ENCODE measurements around the gene FHIT. TPM values are rescaled to one million over a fixed set of nuclear protein-coding genes. Genes with fewer than 3 reads are reported as not detected.

Gene FHIT
- total RNA-seq, 4 donors from 2014 or later: 5.0 to 15.3 (median 8.3) TPM

- intact Hi-C loops (cut with DNase I; ENCODE audit: low total_unique reads): no loop called here
- H3K4me3 ChIP-seq (ENCODE audit: low read depth, poor library complexity, severe bottlenecking): no peak overlapping the region
- TF ChIP-seq CTCF (IDR thresholded peaks at IDR 0.05): no peak
- 38 to 44% methylated on average over 1 of the region's 1 CpG for WGBS, 2 donors
- no peak for DNase-seq (ENCODE audit: low spot score in 2 of 2)
Observed at GRCh38 chr3:60973321-60973720, 277.9 kb downstream of the FHIT start.

GRCh38 chr3:60972599-60972998, 278.7 kb downstream of the FHIT start:
- no peak overlapping the region for H3K4me3 ChIP-seq (ENCODE audit: low read depth, poor library complexity, severe bottlenecking)
- no peak for DNase-seq (ENCODE audit: low spot score in 2 of 2)
- intact Hi-C loops (cut with DNase I; ENCODE audit: low total_unique reads): no loop called here
- TF ChIP-seq CTCF (IDR thresholded peaks at IDR 0.05) (no peak), POLR2A (IDR thresholded peaks at IDR 0.05) (no peak)

GRCh38 chr3:60970850-60971249, 280.4 kb downstream of the FHIT start:
- no peak overlapping the region for H3K4me3 ChIP-seq (ENCODE audit: low read depth, poor library complexity, severe bottlenecking)
- 90 to 96% methylated on average over 4 of the region's 4 CpGs for WGBS, 2 donors
- no peak for TF ChIP-seq POLR2A (IDR thresholded peaks at IDR 0.05)
- TF ChIP-seq CTCF (IDR thresholded peaks at IDR 0.05): no peak
- intact Hi-C loops (cut with DNase I; ENCODE audit: low total_unique reads): no loop called here
- no peak for DNase-seq (ENCODE audit: low spot score in 2 of 2)

- H3K4me3 ChIP-seq (ENCODE audit: low read depth, poor library complexity, severe bottlenecking): no peak overlapping the region
- WGBS, 2 donors: 78 to 90% methylated on average over 1 of the region's 1 CpG
- no peak for TF ChIP-seq POLR2A (IDR thresholded peaks at IDR 0.05)
- TF ChIP-seq CTCF (IDR thresholded peaks at IDR 0.05): no peak
- intact Hi-C loops (cut with DNase I; ENCODE audit: low total_unique reads): no loop called here
- DNase-seq (ENCODE audit: low spot score in 2 of 2): no peak
Observed at GRCh38 chr3:60967141-60967540, 284.1 kb downstream of the FHIT start.

GRCh38 chr3:60957541-60957940, 293.7 kb downstream of the FHIT start:
- TF ChIP-seq POLR2A (IDR thresholded peaks at IDR 0.05) (no peak), CTCF (IDR thresholded peaks at IDR 0.05) (no peak)
- WGBS, 2 donors: 86 to 100% methylated on average over 1 of the region's 1 CpG
- H3K4me3 ChIP-seq (ENCODE audit: low read depth, poor library complexity, severe bottlenecking): no peak overlapping the region
- intact Hi-C loops (cut with DNase I; ENCODE audit: low total_unique reads): loop anchor here (10.0 kb wide), 1 partner anchor 1003 kb away; no protein-coding TSS in a partner anchor
- DNase-seq (ENCODE audit: low spot score in 2 of 2): no peak

- DNase-seq (ENCODE audit: low spot score in 2 of 2): no peak
- 87% methylated on average over 4 of the region's 4 CpGs for WGBS, 2 donors
- no peak overlapping the region for H3K4me3 ChIP-seq (ENCODE audit: low read depth, poor library complexity, severe bottlenecking)
- TF ChIP-seq POLR2A (IDR thresholded peaks at IDR 0.05): no peak
- no peak for TF ChIP-seq CTCF (IDR thresholded peaks at IDR 0.05)
- intact Hi-C loops (cut with DNase I; ENCODE audit: low total_unique reads): loop anchor here (10.0 kb wide), 1 partner anchor 1002 kb away; no protein-coding TSS in a partner anchor
Observed at GRCh38 chr3:60956729-60957128, 294.5 kb downstream of the FHIT start.
